LNCaP clone FGC (cell line): Measurements from ENCODE around the gene SH3GL2.

Source experiments
- DNase-seq: peaks from one replicate; pipeline ENCODE4 v3.0.0-alpha.2; 2011; ENCODE audit warnings: low read depth
- H3K4me3 ChIP-seq: 2 replicates; pipeline ENCODE4 v1.5.1; 2011; ENCODE audit warnings: mild to moderate bottlenecking, low read depth, low read length, control low read depth
- TF ChIP-seq, protein P1 (sequence below): IDR thresholded peaks from 2 replicates; pipeline ENCODE4 v1.5.1; 2012; ENCODE audit warnings: mild to moderate bottlenecking; ENCODE audit not compliant: control insufficient read depth, insufficient read depth; ENCODE audit errors: extremely low read depth

Gene SH3GL2

GRCh38 chr9:17665450-17665849, 86.6 kb downstream of the SH3GL2 start:
- no peak for DNase-seq
- TF ChIP-seq, protein P1, sequence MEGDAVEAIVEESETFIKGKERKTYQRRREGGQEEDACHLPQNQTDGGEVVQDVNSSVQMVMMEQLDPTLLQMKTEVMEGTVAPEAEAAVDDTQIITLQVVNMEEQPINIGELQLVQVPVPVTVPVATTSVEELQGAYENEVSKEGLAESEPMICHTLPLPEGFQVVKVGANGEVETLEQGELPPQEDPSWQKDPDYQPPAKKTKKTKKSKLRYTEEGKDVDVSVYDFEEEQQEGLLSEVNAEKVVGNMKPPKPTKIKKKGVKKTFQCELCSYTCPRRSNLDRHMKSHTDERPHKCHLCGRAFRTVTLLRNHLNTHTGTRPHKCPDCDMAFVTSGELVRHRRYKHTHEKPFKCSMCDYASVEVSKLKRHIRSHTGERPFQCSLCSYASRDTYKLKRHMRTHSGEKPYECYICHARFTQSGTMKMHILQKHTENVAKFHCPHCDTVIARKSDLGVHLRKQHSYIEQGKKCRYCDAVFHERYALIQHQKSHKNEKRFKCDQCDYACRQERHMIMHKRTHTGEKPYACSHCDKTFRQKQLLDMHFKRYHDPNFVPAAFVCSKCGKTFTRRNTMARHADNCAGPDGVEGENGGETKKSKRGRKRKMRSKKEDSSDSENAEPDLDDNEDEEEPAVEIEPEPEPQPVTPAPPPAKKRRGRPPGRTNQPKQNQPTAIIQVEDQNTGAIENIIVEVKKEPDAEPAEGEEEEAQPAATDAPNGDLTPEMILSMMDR = no peak
- no peak overlapping the region for H3K4me3 ChIP-seq

GRCh38 chr9:17669206-17669605, 90.3 kb downstream of the SH3GL2 start:
- no peak for DNase-seq
- TF ChIP-seq, protein P1 = no peak
- no peak overlapping the region for H3K4me3 ChIP-seq

GRCh38 chr9:17682684-17683083, 103.8 kb downstream of the SH3GL2 start:
- DNase-seq = no peak
- TF ChIP-seq, protein P1 = no peak
- H3K4me3 ChIP-seq = no peak overlapping the region

- DNase-seq = no peak
- no peak overlapping the region for H3K4me3 ChIP-seq
- TF ChIP-seq, protein P1 = no peak
These were observed 110.0 kb downstream of the SH3GL2 start for GRCh38 chr9:17688834-17689233.

DNA sequence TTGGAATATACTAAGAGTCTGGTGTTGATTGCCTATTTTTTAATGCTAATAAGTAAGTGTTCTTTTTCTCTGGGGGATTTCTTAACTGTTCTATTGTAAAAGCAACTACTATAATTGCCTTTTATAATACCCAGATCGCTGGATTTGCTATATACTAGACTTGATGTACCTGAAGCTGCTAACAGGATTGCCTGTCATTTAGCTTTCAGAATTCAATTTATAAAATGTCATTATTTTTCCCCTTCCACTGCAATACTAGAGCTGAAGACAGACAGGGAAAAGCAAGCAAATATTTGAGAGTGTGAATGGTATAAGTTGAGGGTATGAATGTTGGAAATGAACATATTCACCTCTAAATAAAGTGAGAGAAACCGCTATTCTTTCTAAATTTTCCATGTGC, 115.5 kb downstream of the SH3GL2 start:
- no peak for DNase-seq
- no peak overlapping the region for H3K4me3 ChIP-seq
- TF ChIP-seq, protein P1 = no peak

DNA sequence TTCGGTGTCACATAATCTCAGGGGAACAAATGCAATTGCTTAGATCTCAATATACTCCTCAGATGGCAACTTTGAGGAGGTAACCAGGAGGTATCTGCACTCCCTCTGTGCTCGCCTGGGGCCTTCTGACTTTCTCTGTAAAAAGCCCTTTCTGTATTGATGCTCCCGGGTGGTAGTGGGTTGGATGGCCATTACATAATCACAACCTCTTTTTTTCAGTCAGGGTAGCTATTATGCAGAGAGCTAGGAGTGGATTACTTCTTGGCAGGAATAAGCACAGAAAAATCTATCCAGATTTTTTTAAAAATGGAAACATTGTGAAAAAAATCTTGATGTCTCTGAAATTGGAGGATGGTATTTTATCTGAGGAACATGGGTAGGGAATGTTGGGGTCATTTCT, 116.6 kb downstream of the SH3GL2 start:
- H3K4me3 ChIP-seq = no peak overlapping the region
- TF ChIP-seq, protein P1 = no peak
- DNase-seq = no peak

DNA sequence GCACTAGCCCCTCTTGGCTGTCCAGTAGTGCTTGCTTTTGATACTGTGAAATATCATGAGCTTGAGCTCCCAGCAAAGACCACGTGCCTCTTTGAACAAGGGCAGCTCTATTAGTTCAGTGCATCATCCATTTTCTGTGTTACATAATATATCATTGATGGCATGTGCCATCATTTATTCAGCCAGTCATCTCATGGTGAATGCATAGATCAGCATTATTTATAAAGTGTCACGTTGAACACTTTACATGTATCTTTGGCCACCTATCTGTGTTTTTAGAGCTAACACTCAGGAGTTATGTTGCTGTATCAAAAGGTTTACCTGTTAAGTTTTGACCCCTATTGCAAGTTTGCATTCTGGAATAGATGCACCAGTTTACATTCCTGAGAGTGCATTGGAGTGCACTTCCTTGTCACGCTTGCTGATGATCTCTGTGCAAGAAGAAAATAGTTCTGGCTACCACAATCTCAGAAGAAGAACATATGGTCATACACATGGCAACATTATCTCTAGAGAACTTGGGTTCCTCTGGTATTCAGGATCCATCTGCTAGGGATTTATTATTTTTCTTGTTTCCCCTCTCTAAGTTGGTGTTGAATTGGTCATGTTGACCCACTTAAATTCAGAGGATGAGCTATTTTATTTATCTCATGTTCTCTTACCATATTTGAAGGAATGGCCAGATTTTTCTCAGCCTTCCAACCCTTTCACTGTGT, 120.9 kb downstream of the SH3GL2 start:
- TF ChIP-seq, protein P1 = no peak
- DNase-seq = no peak
- no peak overlapping the region for H3K4me3 ChIP-seq
